Aorta (tissue), 5 donors: ENCODE results near the gene SLC19A1. TPM values are rescaled to one million over a fixed set of nuclear protein-coding genes. Genes with fewer than 3 reads are reported as not detected.

ENCODE experiments used
- ATAC-seq: fragments of 200-7000 bp; cut with Tn5 transposase; one replicate; pipeline ENCODE4 v1.9.1; 2022; ENCODE audit warnings: moderate library complexity; ENCODE audit not compliant: low FRiP score
- DNase-seq, 2 donors: peaks; one replicate each; pipeline ENCODE4 v3.0.0-alpha.2; 2020
- H3K27ac ChIP-seq, 2 donors: one replicate each; pipeline ENCODE4 v1.5.1; 2013; ENCODE audit warnings: low read length in 2 of 2, mild to moderate bottlenecking in 2 of 2, moderate library complexity in 2 of 2, control low read depth in 1 of 2, inconsistent platforms in 1 of 2, low read depth in 1 of 2
- H3K27me3 ChIP-seq, 2 donors: one replicate each; pipeline ENCODE4 v1.6.1; 2013; ENCODE audit warnings: control low read depth in 1 of 2, low read length in 1 of 2, mild to moderate bottlenecking in 1 of 2, moderate library complexity in 1 of 2; ENCODE audit not compliant: insufficient read depth in 2 of 2, control insufficient read depth in 1 of 2
- H3K36me3 ChIP-seq, 2 donors: one replicate each; pipeline ENCODE4 v1.6.1; 2013; ENCODE audit warnings: control low read depth in 1 of 2, low read length in 1 of 2, mild to moderate bottlenecking in 1 of 2; ENCODE audit not compliant: insufficient read depth in 2 of 2, control insufficient read depth in 1 of 2
- H3K4me1 ChIP-seq, 2 donors: one replicate each; pipeline ENCODE4 v1.6.1; 2013; ENCODE audit warnings: low read length in 2 of 2, control low read depth in 1 of 2, mild to moderate bottlenecking in 1 of 2, moderate library complexity in 1 of 2; ENCODE audit not compliant: insufficient read depth in 2 of 2, control insufficient read depth in 1 of 2
- H3K4me3 ChIP-seq, 2 donors: one replicate each; pipeline ENCODE4 v1.5.1; 2013; ENCODE audit warnings: low read length in 2 of 2, control low read depth in 1 of 2, mild to moderate bottlenecking in 1 of 2
- H3K9me3 ChIP-seq: one replicate; pipeline ENCODE4 v1.6.1; 2013; ENCODE audit warnings: mild to moderate bottlenecking, low read length; ENCODE audit not compliant: control insufficient read depth
- WGBS, 2 donors: extraction: QIAGEN DNeasy Blood & Tissue Kit; methylation state at CpG; one replicate each; pipeline ENCODE4 v1.1.7; 2013; 5-methylcytosine and 5-hydroxymethylcytosine counted together
- intact Hi-C, 2 donors: fragments of 100-400 bp; cut with DNase I; formaldehyde crosslinking; loops; one replicate each; pipeline versions ENCODE4 v1.14.2 to v1.15.0; 2022
- polyA plus RNA-seq, 2 donors: library from polyadenylated mRNA; stranded (reverse); fragments of 200-250 nt; gene quantifications; one replicate each; pipeline ENCODE4 v1.2.3, GENCODE V29; 2013
- total RNA-seq, 2 donors: library from RNA; stranded (reverse); fragmentation: NEBNext Ultra II Directional; extraction: Animal tissue kit (Norgen Biotek cat#: 25700); gene quantifications; one replicate each; pipeline ENCODE4 v1.2.1, GENCODE V29; 2021
- donor health status: healthy with polysubstance abuse.
- donor health status: Bipolar disorder and iron deficiency.
- donor health status: DM: no; HTN: no; CAD: no.
- donor health status: DM: no; HTN: no; CAD: no.
- donor health status: DM: yes; HTN: yes; CAD: no.

The SLC19A1 gene
- total and polyA plus RNA-seq, 4 donors = 4.5 to 32.5 (median 7.3) TPM

GRCh38 chr21:45509566-45510465, 32.4 kb downstream of the SLC19A1 start:
- peaks cover 0 to 4% of the 10 kb centered on the region in 2 donors for H3K36me3 ChIP-seq
- H3K27me3 ChIP-seq = no peaks in the 10 kb centered on the region
- no peak overlapping the region for H3K4me3 ChIP-seq
- intact Hi-C loops = no loop called here
- WGBS, 2 donors = 92 to 94% methylated on average over 61 of the region's 61 CpGs
- DNase-seq = peak; percentile 42 to 70
- no peak overlapping the region for H3K27ac ChIP-seq
- no peaks in the 10 kb centered on the region for H3K4me1 ChIP-seq
- no peak for ATAC-seq
- H3K9me3 ChIP-seq = no peaks in the 10 kb centered on the region

GRCh38 chr21:45508607-45509565, 33.4 kb downstream of the SLC19A1 start:
- WGBS, 2 donors = 82% methylated on average over 31 to 42 of the region's 42 CpGs
- DNase-seq = peak; percentile 43 to 72
- H3K4me1 ChIP-seq = no peaks in the 10 kb centered on the region
- intact Hi-C loops = no loop called here
- H3K4me3 ChIP-seq = no peak overlapping the region
- no peaks in the 10 kb centered on the region for H3K9me3 ChIP-seq
- no peak overlapping the region for H3K27ac ChIP-seq
- no peaks in the 10 kb centered on the region for H3K27me3 ChIP-seq
- H3K36me3 ChIP-seq = peaks cover 0 to 4% of the 10 kb centered on the region in 2 donors
- no peak for ATAC-seq

GRCh38 chr21:45507888-45508508, 34.2 kb downstream of the SLC19A1 start:
- DNase-seq = peak; percentile 6 to 12

GRCh38 chr21:45507523-45507875, 34.7 kb downstream of the SLC19A1 start:
- DNase-seq (peak; percentile 34 to 67), ATAC-seq (no peak)
- 86 to 90% methylated on average over 8 to 9 of the region's 9 CpGs for WGBS, 2 donors
- H3K36me3 ChIP-seq = peaks cover 0 to 4% of the 10 kb centered on the region in 2 donors
- H3K4me3 ChIP-seq = no peak overlapping the region
- H3K27me3 ChIP-seq = no peaks in the 10 kb centered on the region
- no peaks in the 10 kb centered on the region for H3K4me1 ChIP-seq
- intact Hi-C loops = no loop called here
- no peaks in the 10 kb centered on the region for H3K9me3 ChIP-seq
- no peak overlapping the region for H3K27ac ChIP-seq

More at GRCh38 chr21:45507888-45508508, 34.2 kb downstream of the SLC19A1 start:
- H3K27me3 ChIP-seq = no peaks in the 10 kb centered on the region
- H3K4me3 ChIP-seq = no peak overlapping the region
- H3K4me1 ChIP-seq = no peaks in the 10 kb centered on the region
- intact Hi-C loops = no loop called here
- ATAC-seq = no peak
- H3K27ac ChIP-seq = no peak overlapping the region
- no peaks in the 10 kb centered on the region for H3K9me3 ChIP-seq
- H3K36me3 ChIP-seq = peaks cover 0 to 4% of the 10 kb centered on the region in 2 donors
- WGBS, 2 donors = 92 to 95% methylated on average over 3 of the region's 3 CpGs

- H3K27ac ChIP-seq = no peak overlapping the region
- H3K36me3 ChIP-seq = peaks cover 0 to 4% of the 10 kb centered on the region in 2 donors
- H3K4me1 ChIP-seq = no peaks in the 10 kb centered on the region
- intact Hi-C loops = no loop called here
- DNase-seq (peak; percentile 48 to 67), ATAC-seq (no peak)
- no peaks in the 10 kb centered on the region for H3K27me3 ChIP-seq
- 79 to 88% methylated on average over 11 to 13 of the region's 13 CpGs for WGBS, 2 donors
- no peak overlapping the region for H3K4me3 ChIP-seq
- no peaks in the 10 kb centered on the region for H3K9me3 ChIP-seq
Observed at GRCh38 chr21:45506836-45507522, 35.3 kb downstream of the SLC19A1 start.

- H3K27ac ChIP-seq = no peak overlapping the region
- no peaks in the 10 kb centered on the region for H3K27me3 ChIP-seq
- DNase-seq (peak; percentile 46 to 71), ATAC-seq (no peak)
- H3K9me3 ChIP-seq = no peaks in the 10 kb centered on the region
- 87 to 88% methylated on average over 22 of the region's 22 CpGs for WGBS, 2 donors
- no peaks in the 10 kb centered on the region for H3K4me1 ChIP-seq
- no peaks in the 10 kb centered on the region for H3K36me3 ChIP-seq
- intact Hi-C loops = no loop called here
- no peak overlapping the region for H3K4me3 ChIP-seq
Observed at GRCh38 chr21:45506241-45506817, 35.9 kb downstream of the SLC19A1 start.

GRCh38 chr21:45505416-45506021, 36.7 kb downstream of the SLC19A1 start:
- H3K27ac ChIP-seq = no peak overlapping the region
- H3K9me3 ChIP-seq = no peaks in the 10 kb centered on the region
- no peak for ATAC-seq
- H3K4me1 ChIP-seq = no peaks in the 10 kb centered on the region
- 89 to 90% methylated on average over 33 of the region's 33 CpGs for WGBS, 2 donors
- no peak overlapping the region for H3K4me3 ChIP-seq
- peak; percentile 43 to 75 for DNase-seq
- intact Hi-C loops = no loop called here
- H3K27me3 ChIP-seq = no peaks in the 10 kb centered on the region
- H3K36me3 ChIP-seq = no peaks in the 10 kb centered on the region
